ENCODE results near the gene SPAG7. TPM values are rescaled to one million over a fixed set of nuclear protein-coding genes. Genes with fewer than 3 reads are reported as not detected.

The SPAG7 gene
- total and polyA plus RNA-seq, 12 donors = 95.5 to 189 (median 136) TPM

GRCh38 chr17:4971826-4972225 is 4.2 kb upstream of the SPAG7 start:
- Histone ChIP-seq H3K27me3 (no peaks in the 10 kb centered on the region), H3K4me3 (no peak overlapping the region), H3K36me3 (peaks cover 0 to 84% (median 25%) of the 10 kb centered on the region in 9 donors), H3K9me3 (no peaks in the 10 kb centered on the region), H3K27ac (peak overlapping the region in 6 of 10 donors; percentile 61 to 80 (median 71)), H3K4me1 (peaks cover 22 to 60% (median 49%) of the 10 kb centered on the region in 9 donors)
- TF ChIP-seq CTCF (IDR thresholded peaks at IDR 0.05) = no peak
- ATAC-seq (no peak), DNase-seq (no peak)
- intact Hi-C loops (cut with DNase I) = no loop called here
- 90 to 97% methylated on average over 6 of the region's 6 CpGs for WGBS, 2 donors

GRCh38 chr17:4970273-4970672 is 2.7 kb upstream of the SPAG7 start:
- Histone ChIP-seq H3K9me3 (no peaks in the 10 kb centered on the region), H3K4me3 (no peak overlapping the region), H3K36me3 (peaks cover 0 to 73% (median 23%) of the 10 kb centered on the region in 9 donors), H3K27ac (peak overlapping the region in 6 of 10 donors; percentile 29 to 97 (median 94)), H3K4me1 (peaks cover 22 to 71% (median 52%) of the 10 kb centered on the region in 9 donors), H3K27me3 (no peaks in the 10 kb centered on the region)
- TF ChIP-seq CTCF (IDR thresholded peaks at IDR 0.05) = no peak
- ATAC-seq (no peak), DNase-seq (no peak)
- intact Hi-C loops (cut with DNase I) = no loop called here
- WGBS, 2 donors = 96% methylated on average over 8 of the region's 8 CpGs

- Histone ChIP-seq H3K4me1 (peaks cover 22 to 66% (median 51%) of the 10 kb centered on the region in 9 donors), H3K9me3 (no peaks in the 10 kb centered on the region), H3K27ac (peak overlapping the region in 8 of 10 donors; percentile 29 to 97 (median 96)), H3K36me3 (peaks cover 0 to 70% (median 23%) of the 10 kb centered on the region in 9 donors), H3K4me3 (no peak overlapping the region), H3K27me3 (no peaks in the 10 kb centered on the region)
- ATAC-seq (no peak), DNase-seq (no peak)
- intact Hi-C loops (cut with DNase I) = loop anchor here in 2 of 10 donors (1.0 to 5.0 kb wide), 2 partner anchors 30 to 62 kb away; no protein-coding TSS in a partner anchor
- 82 to 86% methylated on average over 16 of the region's 16 CpGs for WGBS, 2 donors
- no peak for TF ChIP-seq CTCF (IDR thresholded peaks at IDR 0.05)
Measured at GRCh38 chr17:4969551-4970173, 2.0 kb upstream of the SPAG7 start.

GRCh38 chr17:4969047-4969550 is 1.5 kb upstream of the SPAG7 start:
- TF ChIP-seq CTCF (IDR thresholded peaks at IDR 0.05) = no peak
- ATAC-seq (no peak), DNase-seq (no peak)
- WGBS, 2 donors = 61 to 75% methylated on average over 15 of the region's 15 CpGs
- H3K9me3 ChIP-seq = no peaks in the 10 kb centered on the region
- peaks cover 0 to 66% (median 23%) of the 10 kb centered on the region in 9 donors for H3K36me3 ChIP-seq
- peak overlapping the region in 9 of 10 donors; percentile 88 to 97 (median 96) for H3K27ac ChIP-seq
- intact Hi-C loops (cut with DNase I) = loop anchor here in 2 of 10 donors (1.0 to 5.0 kb wide), 2 partner anchors 30 to 62 kb away; no protein-coding TSS in a partner anchor
- H3K4me3 ChIP-seq = peak overlapping the region in 9 of 10 donors; percentile 53 to 82 (median 72)
- no peaks in the 10 kb centered on the region for H3K27me3 ChIP-seq
- peaks cover 18 to 61% (median 48%) of the 10 kb centered on the region in 9 donors for H3K4me1 ChIP-seq
